K562 (cell line): Measurements from ENCODE around the gene RREB1. TPM values are rescaled to one million over a fixed set of nuclear protein-coding genes. Genes with fewer than 3 reads are reported as not detected.

Experiments
- ATAC-seq: fragments of 200-7000 bp; cut with Tn5 transposase; 3 replicates; pipeline ENCODE4 v1.9.1; 2020; ENCODE audit warnings: moderate library complexity
- BruUV-seq: library from RNA; stranded (reverse); fragments of 400-500 nt; replicated peaks from 2 replicates; lab custom pipeline; 2021; lab: Mats Ljungman, UMichigan
- CTCF ChIA-PET: fragments of 300-600 bp; formaldehyde crosslinking; extraction: SDS; loops from one replicate; lab custom pipeline; 2021; ENCODE audit warnings: low intra/inter-chr PET ratio; lab: Yijun Ruan, JAX
- POLR2A ChIA-PET: fragments of 300-600, 350-650 bp; sonication (Branson Sonifier 250); formaldehyde crosslinking; extraction: SDS; loops from one replicate; lab custom pipeline; 2021; ENCODE audit warnings: antibody characterized with exemption, inconsistent platforms; lab: Yijun Ruan, JAX
- DNase-seq, 4 experiments: peaks; one replicate each; pipeline versions ENCODE4 v3.0.0 to v3.0.0-alpha.2; 2011 to 2018; ENCODE audit warnings: low spot score in 3 of 4, mixed read lengths in 3 of 4; ENCODE audit errors: extremely low read depth in 1 of 4
- FAIRE-seq: peaks from 2 replicates; lab custom pipeline; 2011; peaks lifted over from hg19 to GRCh38; lab: Jason Lieb, UNC
- H2AFZ ChIP-seq: 2 replicates; pipeline ENCODE4 v1.6.0; 2011; ENCODE audit warnings: low read depth, low read length, control low read depth, inconsistent platforms
- H3K27ac ChIP-seq: fragments of 200-600 bp; 3 replicates; pipeline ENCODE4 v1.8.0; 2011; ENCODE audit warnings: low read depth, mild to moderate bottlenecking, control low read depth, inconsistent platforms, low read length, moderate library complexity, mixed read lengths; ENCODE audit errors: extremely low read depth
- H3K27me3 ChIP-seq, 2 experiments: fragments of 300-600 bp in 1 of 2; 2 replicates in 1 of 2; 3 replicates in 1 of 2; pipeline versions ENCODE4 v1.6.0 to v1.8.0; 2011; ENCODE audit warnings: inconsistent platforms in 2 of 2, low read length in 2 of 2, mild to moderate bottlenecking in 1 of 2, mixed read lengths in 1 of 2, moderate library complexity in 1 of 2; ENCODE audit not compliant: control insufficient read depth in 2 of 2, insufficient read depth in 2 of 2
- H3K36me3 ChIP-seq: fragments of 300-600 bp; 3 replicates; pipeline ENCODE4 v1.8.0; 2011; ENCODE audit warnings: mild to moderate bottlenecking, low read length, inconsistent platforms; ENCODE audit not compliant: control insufficient read depth, insufficient read depth
- H3K4me1 ChIP-seq, 2 experiments: fragments of 200-600 bp in 1 of 2; replicated peaks in 1 of 2; 2 replicates in 1 of 2; 3 replicates in 1 of 2; pipeline versions ENCODE4 v1.5.1 to v1.8.0; 2011; ENCODE audit warnings: inconsistent platforms in 2 of 2, low read length in 2 of 2, mild to moderate bottlenecking in 1 of 2, mixed read lengths in 1 of 2, moderate library complexity in 1 of 2; ENCODE audit not compliant: control insufficient read depth in 2 of 2, insufficient read depth in 2 of 2
- H3K4me2 ChIP-seq: 2 replicates; pipeline ENCODE4 v1.6.1; 2011; ENCODE audit warnings: low read length, control low read depth, inconsistent platforms, mixed read lengths; ENCODE audit not compliant: insufficient read depth
- H3K4me3 ChIP-seq: fragments of 200-600 bp; sonication (generic), shearing (Covaris generic); 2 replicates; pipeline ENCODE4 v1.5.1; 2016; ENCODE audit warnings: control low read depth, inconsistent platforms
- H3K79me2 ChIP-seq: fragments of 200-600 bp; 3 replicates; pipeline ENCODE4 v1.8.0; 2011; ENCODE audit warnings: low read length, inconsistent platforms; ENCODE audit not compliant: control insufficient read depth, insufficient read depth
- H3K9ac ChIP-seq, 2 experiments: 2 replicates each; pipeline versions ENCODE4 v1.6.0 to v1.6.1; 2011; ENCODE audit warnings: low read depth in 2 of 2, low read length in 2 of 2, control low read depth in 1 of 2, inconsistent platforms in 1 of 2, mild to moderate bottlenecking in 1 of 2, mixed read lengths in 1 of 2; ENCODE audit not compliant: insufficient read depth in 1 of 2
- H3K9me1 ChIP-seq: one replicate; pipeline ENCODE4 v1.6.0; 2011; ENCODE audit warnings: inconsistent platforms, mild to moderate bottlenecking, low read length, moderate library complexity; ENCODE audit not compliant: control insufficient read depth, insufficient read depth
- H3K9me3 ChIP-seq: replicated peaks from 2 replicates; pipeline ENCODE4 v1.5.1; 2011; ENCODE audit warnings: low read depth, low read length, inconsistent platforms; ENCODE audit not compliant: control insufficient read depth, insufficient read depth
- H4K20me1 ChIP-seq: replicated peaks from 2 replicates; pipeline ENCODE4 v1.6.1; 2011; ENCODE audit warnings: low read length, inconsistent platforms, mixed read lengths; ENCODE audit not compliant: control insufficient read depth, insufficient read depth
- CBFB ChIP-seq: sonication (generic); formaldehyde crosslinking; IDR thresholded peaks from 2 replicates; pipeline ENCODE4 v1.4.0; 2020; ENCODE audit warnings: mild to moderate bottlenecking, missing genetic modification reagents
- NR2F6 ChIP-seq: fragments of 450-650 bp; formaldehyde crosslinking; IDR thresholded peaks from 2 replicates; pipeline ENCODE4 v1.4.0; 2020; ENCODE audit warnings: mild to moderate bottlenecking
- OTX1 ChIP-seq: fragments of 450-650 bp; formaldehyde crosslinking; IDR thresholded peaks from 2 replicates; pipeline ENCODE4 v1.4.0; 2022; ENCODE audit warnings: mild to moderate bottlenecking
- TAF9B ChIP-seq: fragments of 450-650 bp; IDR thresholded peaks from 2 replicates; pipeline ENCODE4 v1.6.1; 2018; ENCODE audit warnings: mild to moderate bottlenecking; ENCODE audit not compliant: partially characterized antibody
- ZNF175 ChIP-seq: fragments of 200-800 bp; sonication (Bioruptor generic); IDR thresholded peaks from 2 replicates; pipeline ENCODE4 v1.6.1; 2016; ENCODE audit warnings: low read depth, mild to moderate bottlenecking, missing genetic modification characterization, missing compliant biosample characterization
- WGBS: fragments of 100-300 bp; shearing (Covaris generic); methylation state at CpG from one replicate; pipeline ENCODE4 v1.1.6; 2016; ENCODE audit warnings: low coverage, mixed read lengths; ENCODE audit not compliant: insufficient coverage; ENCODE audit errors: missing lambda C conversion rate; 5-methylcytosine and 5-hydroxymethylcytosine counted together
- in situ Hi-C: fragments of 300-500 bp; cut with MboI; formaldehyde crosslinking; loops from 4 replicates; pipeline ENCODE4 v1.15.0; 2018; ENCODE audit warnings: inconsistent platforms, mixed read lengths
- intact Hi-C: fragments of 100-400 bp; cut with micrococcal nuclease; formaldehyde crosslinking; loops from 2 replicates; pipeline ENCODE4 v1.14.2; 2022
- polyA plus RNA-seq, 8 experiments: library from polyadenylated mRNA; depleted of rRNA in 4 of 8; stranded (reverse) in 5 of 8; unstranded in 3 of 8; fragments of >200 nt; fragmentation: Nextera tagmentation in 2 of 8; fragmentation: Illumina TruSeq in 1 of 8; extraction: Ambion mirVana in 2 of 8; extraction: Trizol in 1 of 8; gene quantifications; 2 replicates each; pipeline versions ENCODE4 v1.2.1 to v1.2.3, GENCODE V29; 2011 to 2014; ENCODE audit warnings: inconsistent platforms in 1 of 8, missing spikeins in 1 of 8
- total RNA-seq, 7 experiments: library from RNA; depleted of rRNA in 6 of 7; stranded (reverse); fragments of >200 nt in 6 of 7; fragmentation: Illumina TruSeq in 2 of 7; extraction: Trizol in 2 of 7; gene quantifications; 2 replicates each; pipeline versions ENCODE4 v1.2.1 to v1.2.3, GENCODE V29; 2011 to 2021; ENCODE audit warnings: low replicate concordance in 1 of 7
- TF ChIP-seq, protein P1 (sequence below), 2 experiments: IDR thresholded peaks; 2 replicates each; pipeline ENCODE4 v1.6.1; 2012; ENCODE audit warnings: improper control_type of control experiment in 2 of 2, low read depth in 2 of 2, low read length in 2 of 2, borderline replicate concordance in 1 of 2
- TF ChIP-seq, protein P2 (sequence below): fragments of 450-650 bp; conservative IDR thresholded peaks from 2 replicates; pipeline ENCODE4 v1.6.1; 2016; ENCODE audit warnings: missing genetic modification characterization, low read depth, mild to moderate bottlenecking, control low read depth, missing compliant biosample characterization
- TF ChIP-seq, protein P3 (sequence below): sonication (generic); formaldehyde crosslinking; IDR thresholded peaks from 2 replicates; pipeline ENCODE4 v1.8.0; 2023; ENCODE audit warnings: missing genetic modification reagents, mild to moderate bottlenecking, borderline replicate concordance
- TF ChIP-seq, protein P4 (sequence below): sonication (generic); IDR thresholded peaks from 2 replicates; pipeline ENCODE4 v1.6.1; 2016
- TF ChIP-seq, protein P5 (sequence below): fragments of 250-450 bp; sonication (Bioruptor Pico); IDR thresholded peaks from 2 replicates; pipeline ENCODE4 v1.9.0; 2021; ENCODE audit warnings: mild to moderate bottlenecking

Gene RREB1
- total and polyA plus RNA-seq, 9 of the 15 experiments (the other 6 are each of a cell fraction or from before 2014, with no cell fraction given): 3.3 to 64.2 (median 19.3) TPM

DNA sequence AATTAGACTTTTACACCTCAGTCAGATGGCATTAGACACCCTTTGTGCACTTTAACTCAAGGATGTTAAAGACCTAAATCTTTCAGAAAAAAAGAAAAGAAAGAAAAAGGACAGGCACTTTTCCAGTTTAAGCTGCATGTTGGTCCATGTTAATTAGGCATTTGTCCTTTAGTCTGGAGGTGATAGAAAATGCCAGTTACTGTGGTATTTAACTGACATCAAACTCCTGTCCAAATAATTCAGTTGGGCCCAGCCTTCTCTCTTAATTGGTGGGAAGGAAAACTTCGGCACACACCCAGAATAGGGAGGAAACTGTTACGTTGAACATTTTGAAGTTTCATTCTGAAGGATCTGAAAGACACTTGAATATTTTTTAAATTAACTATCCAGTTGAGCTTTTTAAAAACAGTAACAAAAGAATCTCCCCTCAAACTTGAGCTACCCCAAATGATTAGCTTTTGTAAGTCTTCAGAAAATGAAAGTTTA lies 30.3 kb downstream of the RREB1 start:
- peak overlapping the region; percentile 1; the same call in 1 of the 2 replicates for H3K4me3 ChIP-seq
- DNase-seq (no peak), FAIRE-seq (peak; percentile 49), ATAC-seq (no peak)
- no peaks in the 10 kb centered on the region for H3K27me3 ChIP-seq
- H3K27ac ChIP-seq: peak overlapping the region; percentile 64
- H2AFZ ChIP-seq: no peak overlapping the region
- H4K20me1 ChIP-seq: no peaks in the 10 kb centered on the region
- in situ Hi-C loops (no loop called here), intact Hi-C loops (no loop called here)
- 6% methylated on average over 2 of the region's 2 CpGs for WGBS
- H3K4me1 ChIP-seq: peaks cover 37 to 68% of the 10 kb centered on the region in 2 experiments
- peak overlapping the region in 1 of 2 experiments; percentile 55; a peak in 2 of 4 replicates for H3K9ac ChIP-seq
- H3K9me3 ChIP-seq: no peaks in the 10 kb centered on the region
- H3K79me2 ChIP-seq: peaks cover 99% of the 10 kb centered on the region
- no TSS peak for BruUV-seq
- H3K4me2 ChIP-seq: peak overlapping the region; percentile 67
- peaks cover 14% of the 10 kb centered on the region; the same call in 2 of the 3 replicates for H3K36me3 ChIP-seq
- ChIA-PET CTCF (no interaction called here), POLR2A (interaction anchor here (0.6 to 2.1 kb wide), 9 partner anchors 9 to 227 kb away, joined by 3 to 14 read pairs (median 3); no protein-coding TSS in a partner anchor)
- no peaks in the 10 kb centered on the region for H3K9me1 ChIP-seq
- TF ChIP-seq, protein P1, sequence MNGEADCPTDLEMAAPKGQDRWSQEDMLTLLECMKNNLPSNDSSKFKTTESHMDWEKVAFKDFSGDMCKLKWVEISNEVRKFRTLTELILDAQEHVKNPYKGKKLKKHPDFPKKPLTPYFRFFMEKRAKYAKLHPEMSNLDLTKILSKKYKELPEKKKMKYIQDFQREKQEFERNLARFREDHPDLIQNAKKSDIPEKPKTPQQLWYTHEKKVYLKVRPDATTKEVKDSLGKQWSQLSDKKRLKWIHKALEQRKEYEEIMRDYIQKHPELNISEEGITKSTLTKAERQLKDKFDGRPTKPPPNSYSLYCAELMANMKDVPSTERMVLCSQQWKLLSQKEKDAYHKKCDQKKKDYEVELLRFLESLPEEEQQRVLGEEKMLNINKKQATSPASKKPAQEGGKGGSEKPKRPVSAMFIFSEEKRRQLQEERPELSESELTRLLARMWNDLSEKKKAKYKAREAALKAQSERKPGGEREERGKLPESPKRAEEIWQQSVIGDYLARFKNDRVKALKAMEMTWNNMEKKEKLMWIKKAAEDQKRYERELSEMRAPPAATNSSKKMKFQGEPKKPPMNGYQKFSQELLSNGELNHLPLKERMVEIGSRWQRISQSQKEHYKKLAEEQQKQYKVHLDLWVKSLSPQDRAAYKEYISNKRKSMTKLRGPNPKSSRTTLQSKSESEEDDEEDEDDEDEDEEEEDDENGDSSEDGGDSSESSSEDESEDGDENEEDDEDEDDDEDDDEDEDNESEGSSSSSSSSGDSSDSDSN (IDR thresholded peaks at IDR 0.05; ENCODE audit: borderline replicate concordance in 1 of 2, low read depth in 2 of 2, low read length in 2 of 2): no peak
- TF ChIP-seq CBFB (no peak), ZNF175 (no peak), TAF9B (no peak), NR2F6 (CRISPR knock-in tag) (no peak), OTX1 (CRISPR knock-in tag) (no peak)
- TF ChIP-seq, protein P2, sequence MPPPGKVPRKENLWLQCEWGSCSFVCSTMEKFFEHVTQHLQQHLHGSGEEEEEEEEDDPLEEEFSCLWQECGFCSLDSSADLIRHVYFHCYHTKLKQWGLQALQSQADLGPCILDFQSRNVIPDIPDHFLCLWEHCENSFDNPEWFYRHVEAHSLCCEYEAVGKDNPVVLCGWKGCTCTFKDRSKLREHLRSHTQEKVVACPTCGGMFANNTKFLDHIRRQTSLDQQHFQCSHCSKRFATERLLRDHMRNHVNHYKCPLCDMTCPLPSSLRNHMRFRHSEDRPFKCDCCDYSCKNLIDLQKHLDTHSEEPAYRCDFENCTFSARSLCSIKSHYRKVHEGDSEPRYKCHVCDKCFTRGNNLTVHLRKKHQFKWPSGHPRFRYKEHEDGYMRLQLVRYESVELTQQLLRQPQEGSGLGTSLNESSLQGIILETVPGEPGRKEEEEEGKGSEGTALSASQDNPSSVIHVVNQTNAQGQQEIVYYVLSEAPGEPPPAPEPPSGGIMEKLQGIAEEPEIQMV (tag): 0 out of 2 replicates have a peak, but pooled peaks have one; percentile 25
- TF ChIP-seq, protein P3, sequence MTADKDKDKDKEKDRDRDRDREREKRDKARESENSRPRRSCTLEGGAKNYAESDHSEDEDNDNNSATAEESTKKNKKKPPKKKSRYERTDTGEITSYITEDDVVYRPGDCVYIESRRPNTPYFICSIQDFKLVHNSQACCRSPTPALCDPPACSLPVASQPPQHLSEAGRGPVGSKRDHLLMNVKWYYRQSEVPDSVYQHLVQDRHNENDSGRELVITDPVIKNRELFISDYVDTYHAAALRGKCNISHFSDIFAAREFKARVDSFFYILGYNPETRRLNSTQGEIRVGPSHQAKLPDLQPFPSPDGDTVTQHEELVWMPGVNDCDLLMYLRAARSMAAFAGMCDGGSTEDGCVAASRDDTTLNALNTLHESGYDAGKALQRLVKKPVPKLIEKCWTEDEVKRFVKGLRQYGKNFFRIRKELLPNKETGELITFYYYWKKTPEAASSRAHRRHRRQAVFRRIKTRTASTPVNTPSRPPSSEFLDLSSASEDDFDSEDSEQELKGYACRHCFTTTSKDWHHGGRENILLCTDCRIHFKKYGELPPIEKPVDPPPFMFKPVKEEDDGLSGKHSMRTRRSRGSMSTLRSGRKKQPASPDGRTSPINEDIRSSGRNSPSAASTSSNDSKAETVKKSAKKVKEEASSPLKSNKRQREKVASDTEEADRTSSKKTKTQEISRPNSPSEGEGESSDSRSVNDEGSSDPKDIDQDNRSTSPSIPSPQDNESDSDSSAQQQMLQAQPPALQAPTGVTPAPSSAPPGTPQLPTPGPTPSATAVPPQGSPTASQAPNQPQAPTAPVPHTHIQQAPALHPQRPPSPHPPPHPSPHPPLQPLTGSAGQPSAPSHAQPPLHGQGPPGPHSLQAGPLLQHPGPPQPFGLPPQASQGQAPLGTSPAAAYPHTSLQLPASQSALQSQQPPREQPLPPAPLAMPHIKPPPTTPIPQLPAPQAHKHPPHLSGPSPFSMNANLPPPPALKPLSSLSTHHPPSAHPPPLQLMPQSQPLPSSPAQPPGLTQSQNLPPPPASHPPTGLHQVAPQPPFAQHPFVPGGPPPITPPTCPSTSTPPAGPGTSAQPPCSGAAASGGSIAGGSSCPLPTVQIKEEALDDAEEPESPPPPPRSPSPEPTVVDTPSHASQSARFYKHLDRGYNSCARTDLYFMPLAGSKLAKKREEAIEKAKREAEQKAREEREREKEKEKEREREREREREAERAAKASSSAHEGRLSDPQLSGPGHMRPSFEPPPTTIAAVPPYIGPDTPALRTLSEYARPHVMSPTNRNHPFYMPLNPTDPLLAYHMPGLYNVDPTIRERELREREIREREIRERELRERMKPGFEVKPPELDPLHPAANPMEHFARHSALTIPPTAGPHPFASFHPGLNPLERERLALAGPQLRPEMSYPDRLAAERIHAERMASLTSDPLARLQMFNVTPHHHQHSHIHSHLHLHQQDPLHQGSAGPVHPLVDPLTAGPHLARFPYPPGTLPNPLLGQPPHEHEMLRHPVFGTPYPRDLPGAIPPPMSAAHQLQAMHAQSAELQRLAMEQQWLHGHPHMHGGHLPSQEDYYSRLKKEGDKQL (CRISPR knock-in tag): no peak
- TF ChIP-seq, protein P4, sequence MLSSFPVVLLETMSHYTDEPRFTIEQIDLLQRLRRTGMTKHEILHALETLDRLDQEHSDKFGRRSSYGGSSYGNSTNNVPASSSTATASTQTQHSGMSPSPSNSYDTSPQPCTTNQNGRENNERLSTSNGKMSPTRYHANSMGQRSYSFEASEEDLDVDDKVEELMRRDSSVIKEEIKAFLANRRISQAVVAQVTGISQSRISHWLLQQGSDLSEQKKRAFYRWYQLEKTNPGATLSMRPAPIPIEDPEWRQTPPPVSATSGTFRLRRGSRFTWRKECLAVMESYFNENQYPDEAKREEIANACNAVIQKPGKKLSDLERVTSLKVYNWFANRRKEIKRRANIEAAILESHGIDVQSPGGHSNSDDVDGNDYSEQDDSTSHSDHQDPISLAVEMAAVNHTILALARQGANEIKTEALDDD: 0 out of 2 replicates have a peak, but pooled peaks have one; percentile 12
- TF ChIP-seq, protein P5, sequence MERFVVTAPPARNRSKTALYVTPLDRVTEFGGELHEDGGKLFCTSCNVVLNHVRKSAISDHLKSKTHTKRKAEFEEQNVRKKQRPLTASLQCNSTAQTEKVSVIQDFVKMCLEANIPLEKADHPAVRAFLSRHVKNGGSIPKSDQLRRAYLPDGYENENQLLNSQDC (CRISPR knock-in tag): 0 out of 2 replicates have a peak, but pooled peaks have one; percentile 67
